ENCODE measurements around the gene MUSTN1.

MUSTN1 gene

GRCh38 chr3:52783211-52783555 lies 51.6 kb downstream of the MUSTN1 start:
- DNase-seq = no peak
